Stimulated activated CD4-positive, alpha-beta T cell treated with anti-CD3 and anti-CD28 coated beads, Interleukin-1b, Interleukin-23, amount 100 ng/mL, for 48 hours (primary cell): Measurements from ENCODE around the gene BCLAF1.

Source experiments
- DNase-seq: peaks from one replicate; pipeline ENCODE4 v3.0.0-alpha.2; 2020

Gene BCLAF1

GRCh38 chr6:136307351-136307750 is 17.7 kb upstream of the BCLAF1 start:
- DNase-seq, result no peak

- no peak for DNase-seq
Observed at GRCh38 chr6:136306466-136306865, 16.8 kb upstream of the BCLAF1 start.

GRCh38 chr6:136304410-136304809 is 14.8 kb upstream of the BCLAF1 start:
- DNase-seq, result no peak

- no peak for DNase-seq
Observed at GRCh38 chr6:136303516-136303915, 13.9 kb upstream of the BCLAF1 start.

GRCh38 chr6:136294621-136295020 is 5.0 kb upstream of the BCLAF1 start:
- DNase-seq, result no peak

GRCh38 chr6:136290410-136291010 is 864 bp upstream of the BCLAF1 start:
- peak; percentile 81 for DNase-seq

GRCh38 chr6:136289327-136289578 is 393 bp downstream of the BCLAF1 start:
- DNase-seq, result peak; percentile 93

- peak; percentile 90 for DNase-seq
Observed at GRCh38 chr6:136288566-136289326, 900 bp downstream of the BCLAF1 start.

GRCh38 chr6:136284909-136285308 is 4.7 kb downstream of the BCLAF1 start:
- DNase-seq, result no peak

- no peak for DNase-seq
Observed at GRCh38 chr6:136282906-136283305, 6.7 kb downstream of the BCLAF1 start.

GRCh38 chr6:136280032-136280609 is 9.5 kb downstream of the BCLAF1 start:
- DNase-seq, result no peak

- DNase-seq, result no peak
Observed at GRCh38 chr6:136274062-136274461, 15.6 kb downstream of the BCLAF1 start.

GRCh38 chr6:136265101-136265500 is 24.5 kb downstream of the BCLAF1 start:
- DNase-seq, result no peak

- no peak for DNase-seq
Observed at GRCh38 chr6:136262940-136263339, 26.7 kb downstream of the BCLAF1 start.

- no peak for DNase-seq
Observed at GRCh38 chr6:136254851-136255466, 34.7 kb downstream of the BCLAF1 start.

- no peak for DNase-seq
Observed at GRCh38 chr6:136253734-136254133, 35.9 kb downstream of the BCLAF1 start.

- DNase-seq, result no peak
Observed at GRCh38 chr6:136252441-136252840, 37.2 kb downstream of the BCLAF1 start.

GRCh38 chr6:136251394-136251793 is 38.3 kb downstream of the BCLAF1 start:
- no peak for DNase-seq

- DNase-seq, result no peak
Observed at GRCh38 chr6:136250686-136251008, 39.0 kb downstream of the BCLAF1 start.

GRCh38 chr6:136249811-136250685 is 39.6 kb downstream of the BCLAF1 start, which contains the start of gene MTFR2:
TSS of gene MTFR2 (minus strand) at chr6:136250311. CDS start at chr6:136249099, 1,212 bp downstream.
- peak; percentile 94 for DNase-seq

GRCh38 chr6:136249336-136249735 is 40.3 kb downstream of the BCLAF1 start:
- peak; percentile 7 for DNase-seq

GRCh38 chr6:136244061-136244616 is 45.5 kb downstream of the BCLAF1 start:
- DNase-seq, result no peak
